Measurements from ENCODE around the gene CTTNBP2. TPM values are rescaled to one million over a fixed set of nuclear protein-coding genes. Genes with fewer than 3 reads are reported as not detected.

Gene CTTNBP2
- total RNA-seq, 1 donor from 2014 or later, result 9.9 TPM

DNA sequence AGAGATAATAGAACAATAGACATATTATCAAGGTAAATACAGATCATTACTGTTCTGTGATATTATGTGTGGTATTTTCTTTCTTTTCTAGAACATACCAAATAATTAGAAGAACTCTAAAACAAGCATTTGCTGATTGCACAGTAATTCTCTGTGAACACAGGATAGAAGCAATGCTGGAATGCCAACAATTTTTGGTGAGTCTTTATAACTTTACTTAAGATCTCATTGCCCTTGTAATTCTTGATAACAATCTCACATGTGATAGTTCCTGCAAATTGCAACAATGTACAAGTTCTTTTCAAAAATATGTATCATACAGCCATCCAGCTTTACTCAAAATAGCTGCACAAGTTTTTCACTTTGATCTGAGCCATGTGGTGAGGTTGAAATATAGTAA, 207.9 kb downstream of the CTTNBP2 start:
- no peaks in the 10 kb centered on the region for H3K4me1 Mint-ChIP-seq
- no peaks in the 10 kb centered on the region for H3K27me3 Mint-ChIP-seq (ENCODE audit: low read depth)
- TF ChIP-seq, protein P1, sequence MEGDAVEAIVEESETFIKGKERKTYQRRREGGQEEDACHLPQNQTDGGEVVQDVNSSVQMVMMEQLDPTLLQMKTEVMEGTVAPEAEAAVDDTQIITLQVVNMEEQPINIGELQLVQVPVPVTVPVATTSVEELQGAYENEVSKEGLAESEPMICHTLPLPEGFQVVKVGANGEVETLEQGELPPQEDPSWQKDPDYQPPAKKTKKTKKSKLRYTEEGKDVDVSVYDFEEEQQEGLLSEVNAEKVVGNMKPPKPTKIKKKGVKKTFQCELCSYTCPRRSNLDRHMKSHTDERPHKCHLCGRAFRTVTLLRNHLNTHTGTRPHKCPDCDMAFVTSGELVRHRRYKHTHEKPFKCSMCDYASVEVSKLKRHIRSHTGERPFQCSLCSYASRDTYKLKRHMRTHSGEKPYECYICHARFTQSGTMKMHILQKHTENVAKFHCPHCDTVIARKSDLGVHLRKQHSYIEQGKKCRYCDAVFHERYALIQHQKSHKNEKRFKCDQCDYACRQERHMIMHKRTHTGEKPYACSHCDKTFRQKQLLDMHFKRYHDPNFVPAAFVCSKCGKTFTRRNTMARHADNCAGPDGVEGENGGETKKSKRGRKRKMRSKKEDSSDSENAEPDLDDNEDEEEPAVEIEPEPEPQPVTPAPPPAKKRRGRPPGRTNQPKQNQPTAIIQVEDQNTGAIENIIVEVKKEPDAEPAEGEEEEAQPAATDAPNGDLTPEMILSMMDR (conservative IDR thresholded peaks at IDR 0.05), result no peak
- no peaks in the 10 kb centered on the region for H3K36me3 Mint-ChIP-seq (ENCODE audit: low read depth)
- H3K27ac Mint-ChIP-seq (ENCODE audit: unreplicated experiment), result no peak overlapping the region
- no peak for DNase-seq (ENCODE audit: low read depth, low spot score)
- H3K9me3 Mint-ChIP-seq, result no peaks in the 10 kb centered on the region
- no peak overlapping the region for H3K4me3 Mint-ChIP-seq

- H3K36me3 Mint-ChIP-seq (ENCODE audit: low read depth), result no peaks in the 10 kb centered on the region
- no peak for DNase-seq (ENCODE audit: low read depth, low spot score)
- no peaks in the 10 kb centered on the region for H3K27me3 Mint-ChIP-seq (ENCODE audit: low read depth)
- no peak overlapping the region for H3K27ac Mint-ChIP-seq (ENCODE audit: unreplicated experiment)
- no peaks in the 10 kb centered on the region for H3K9me3 Mint-ChIP-seq
- H3K4me1 Mint-ChIP-seq, result no peaks in the 10 kb centered on the region
- no peak overlapping the region for H3K4me3 Mint-ChIP-seq
- TF ChIP-seq, protein P1 (conservative IDR thresholded peaks at IDR 0.05), result no peak
Observed at GRCh38 chr7:117664047-117664446, 209.2 kb downstream of the CTTNBP2 start.

GRCh38 chr7:117661328-117661727, 211.9 kb downstream of the CTTNBP2 start:
- Mint-ChIP-seq H3K27me3 (ENCODE audit: low read depth) (no peaks in the 10 kb centered on the region), H3K4me1 (no peaks in the 10 kb centered on the region), H3K27ac (ENCODE audit: unreplicated experiment) (no peak overlapping the region), H3K36me3 (ENCODE audit: low read depth) (no peaks in the 10 kb centered on the region), H3K9me3 (no peaks in the 10 kb centered on the region), H3K4me3 (no peak overlapping the region)
- DNase-seq (ENCODE audit: low read depth, low spot score), result no peak
- TF ChIP-seq, protein P1 (conservative IDR thresholded peaks at IDR 0.05), result no peak
